CD4-positive, alpha-beta T cell (primary cell): Measurements from ENCODE around the gene PRRG2. TPM values are rescaled to one million over a fixed set of nuclear protein-coding genes. Genes with fewer than 3 reads are reported as not detected.
A peak's percentile ranks its signal among the peaks of the same experiment; 100 is the strongest.

Experiments
- ATAC-seq: fragments of 200-7000 bp; cut with Tn5 transposase; one replicate; pipeline ENCODE4 v1.10.0; 2022; ENCODE audit warnings: mild to moderate bottlenecking; ENCODE audit not compliant: poor library complexity
- CTCF ChIA-PET: fragments of 350-600 bp; sonication (Branson Sonifier 250); formaldehyde crosslinking; loops from one replicate; lab custom pipeline; 2021; ENCODE audit warnings: antibody characterized with exemption, inconsistent platforms; lab: Charles Lee
- POLR2A ChIA-PET: fragments of 350-600 bp; sonication (Branson Sonifier 250); formaldehyde crosslinking; loops from one replicate; lab custom pipeline; 2021; ENCODE audit warnings: antibody characterized with exemption, inconsistent platforms; lab: Charles Lee
- DNase-seq, 14 experiments: peaks; one replicate each; pipeline ENCODE4 v3.0.0-alpha.2; 2013 to 2020; ENCODE audit warnings: mixed read lengths in 2 of 14
- H3K27ac ChIP-seq, 2 donors: one replicate each; pipeline versions ENCODE4 v1.5.1 to v1.7.0; 2013; ENCODE audit warnings: low read length in 2 of 2, low read depth in 1 of 2, mild to moderate bottlenecking in 1 of 2
- H3K27me3 ChIP-seq, 2 experiments: 1 replicate in 1 of 2; 2 replicates in 1 of 2; pipeline versions ENCODE4 v1.6.1 to v1.7.0; 2013; ENCODE audit warnings: low read length in 2 of 2, control low read depth in 1 of 2, mild to moderate bottlenecking in 1 of 2, moderate library complexity in 1 of 2; ENCODE audit not compliant: insufficient read depth in 2 of 2, control insufficient read depth in 1 of 2
- H3K36me3 ChIP-seq: one replicate; pipeline ENCODE4 v1.6.1; 2013; ENCODE audit warnings: low read length, control low read depth; ENCODE audit not compliant: insufficient read depth
- H3K4me1 ChIP-seq: one replicate; pipeline ENCODE4 v1.6.1; 2013; ENCODE audit warnings: low read length, control low read depth; ENCODE audit not compliant: insufficient read depth
- H3K4me3 ChIP-seq: one replicate; pipeline ENCODE4 v1.5.1; 2013; ENCODE audit warnings: mild to moderate bottlenecking, low read length, moderate library complexity
- H3K9me3 ChIP-seq, 2 experiments: 1 replicate in 1 of 2; 2 replicates in 1 of 2; pipeline versions ENCODE4 v1.6.1 to v1.7.0; 2013; ENCODE audit warnings: low read length in 2 of 2, mild to moderate bottlenecking in 2 of 2, control low read depth in 1 of 2, moderate library complexity in 1 of 2; ENCODE audit not compliant: control insufficient read depth in 1 of 2, insufficient read depth in 1 of 2
- H3K27ac Mint-ChIP-seq: one replicate; pipeline ENCODE4 v1.8.0; 2020; ENCODE audit warnings: mixed read lengths
- H3K27me3 Mint-ChIP-seq: one replicate; pipeline ENCODE4 v1.8.0; 2021; ENCODE audit warnings: mixed read lengths
- H3K36me3 Mint-ChIP-seq: one replicate; pipeline ENCODE4 v1.8.0; 2021; ENCODE audit warnings: low read depth, mixed read lengths
- H3K4me1 Mint-ChIP-seq: one replicate; pipeline ENCODE4 v1.8.0; 2021; ENCODE audit warnings: low read depth, mixed read lengths
- H3K4me3 Mint-ChIP-seq: one replicate; pipeline ENCODE4 v1.8.0; 2020; ENCODE audit warnings: mild to moderate bottlenecking, mixed read lengths
- H3K9me3 Mint-ChIP-seq: one replicate; pipeline ENCODE4 v1.8.0; 2020; ENCODE audit warnings: mixed read lengths
- CTCF ChIP-seq: fragments of 200-600 bp; IDR thresholded peaks from one replicate; pipeline ENCODE4 v1.8.0; 2022; ENCODE audit warnings: antibody characterized with exemption, mild to moderate bottlenecking
- intact Hi-C, 2 experiments: fragments of 100-400 bp; cut with DNase I in 1 of 2; cut with micrococcal nuclease in 1 of 2; formaldehyde crosslinking; loops; one replicate each; pipeline versions ENCODE4 v1.15.1 to v1.9.0; 2023 to 2025; cut with DNase I, micrococcal nuclease
- total RNA-seq, 174 experiments: library from RNA in 2 of 174; stranded (reverse) in 2 of 174; gene quantifications; one replicate each; pipeline ENCODE4 v1.2.3 and lab custom pipeline; 2021 to 2026

PRRG2 gene
- total RNA-seq, 2 experiments from 2014 or later = 0.49 to 0.78 TPM

GRCh38 chr19:49626226-49626625 is 45.1 kb downstream of the PRRG2 start:
- no peak for ATAC-seq
- POLR2A ChIA-PET = no interaction called here

GRCh38 chr19:49629659-49630058 is 48.5 kb downstream of the PRRG2 start:
- ATAC-seq (no peak), DNase-seq (no peak)
- Mint-ChIP-seq H3K27ac (no peak overlapping the region), H3K4me1 (no peaks in the 10 kb centered on the region), H3K27me3 (no peaks in the 10 kb centered on the region), H3K36me3 (peaks cover 16% of the 10 kb centered on the region), H3K4me3 (no peak overlapping the region), H3K9me3 (no peaks in the 10 kb centered on the region)
- H3K27ac ChIP-seq = no peak overlapping the region
- H3K9me3 ChIP-seq = no peaks in the 10 kb centered on the region
- no peak for TF ChIP-seq CTCF
- H3K27me3 ChIP-seq = no peaks in the 10 kb centered on the region
- intact Hi-C loops = no loop called here
- ChIA-PET POLR2A (interaction anchor here (2.5 kb wide), 1 partner anchor 10 kb away, joined by 11 read pairs; the partner anchor contains the start of gene RRAS), CTCF (no interaction called here)
- H3K4me3 ChIP-seq = no peak overlapping the region
- H3K4me1 ChIP-seq = no peaks in the 10 kb centered on the region
- peaks cover 13% of the 10 kb centered on the region for H3K36me3 ChIP-seq

More at GRCh38 chr19:49626226-49626625, 45.1 kb downstream of the PRRG2 start:
- H3K9me3 Mint-ChIP-seq = no peaks in the 10 kb centered on the region
- Histone ChIP-seq H3K27ac (no peak overlapping the region), H3K4me3 (no peak overlapping the region), H3K9me3 (no peaks in the 10 kb centered on the region), H3K36me3 (peaks cover 33% of the 10 kb centered on the region), H3K27me3 (no peaks in the 10 kb centered on the region), H3K4me1 (no peaks in the 10 kb centered on the region)
- no peaks in the 10 kb centered on the region for H3K27me3 Mint-ChIP-seq
- no peak for TF ChIP-seq CTCF
- DNase-seq = no peak
- intact Hi-C loops = no loop called here
- H3K4me3 Mint-ChIP-seq = no peak overlapping the region
- CTCF ChIA-PET = no interaction called here
- peaks cover 5% of the 10 kb centered on the region for H3K4me1 Mint-ChIP-seq
- H3K27ac Mint-ChIP-seq = no peak overlapping the region
- peaks cover 44% of the 10 kb centered on the region for H3K36me3 Mint-ChIP-seq

GRCh38 chr19:49631014-49631588 is 50.0 kb downstream of the PRRG2 start:
- no peaks in the 10 kb centered on the region for H3K27me3 ChIP-seq
- H3K4me3 ChIP-seq = no peak overlapping the region
- H3K4me1 Mint-ChIP-seq = no peaks in the 10 kb centered on the region
- ATAC-seq (no peak), DNase-seq (no peak)
- TF ChIP-seq CTCF = no peak
- peaks cover 12% of the 10 kb centered on the region for H3K36me3 Mint-ChIP-seq
- H3K36me3 ChIP-seq = peaks cover 5% of the 10 kb centered on the region
- no peaks in the 10 kb centered on the region for H3K9me3 Mint-ChIP-seq
- no peaks in the 10 kb centered on the region for H3K27me3 Mint-ChIP-seq
- H3K9me3 ChIP-seq = no peaks in the 10 kb centered on the region
- H3K4me1 ChIP-seq = no peaks in the 10 kb centered on the region
- intact Hi-C loops = no loop called here
- H3K27ac ChIP-seq = no peak overlapping the region
- CTCF ChIA-PET = interaction anchor here (0.7 kb wide), 1 partner anchor 575 kb away, joined by 3 read pairs; no protein-coding TSS in a partner anchor
- H3K27ac Mint-ChIP-seq = peak overlapping the region; percentile 61
- POLR2A ChIA-PET = interaction anchor here (1.1 to 2.5 kb wide), 4 partner anchors 9 to 46 kb away, joined by 3 to 11 read pairs (median 7); partner anchors contain the start of genes PRMT1, PRR12 and RRAS
- no peak overlapping the region for H3K4me3 Mint-ChIP-seq
